GM10266 (cell line): ENCODE data around the gene HORMAD1.
"Not testable (repeated sequence)": the region's sequence is repeated elsewhere in the genome, so short reads cannot be mapped to it uniquely, and the experiment has no call there.

Experiments used
- DNase-seq: peaks from one replicate; pipeline ENCODE4 v3.0.0; 2012; ENCODE audit errors: extremely low spot score
- CTCF ChIP-seq: IDR thresholded peaks from 2 replicates; pipeline ENCODE4 v1.5.1; 2012; ENCODE audit warnings: mild to moderate bottlenecking, low read depth; ENCODE audit not compliant: control insufficient read depth, insufficient read depth; ENCODE audit errors: missing control alignments

Gene HORMAD1

GRCh38 chr1:150678988-150679387 is 41.7 kb downstream of the HORMAD1 start:
- TF ChIP-seq CTCF, result no peak
- no peak for DNase-seq

GRCh38 chr1:150674881-150675280 is 45.8 kb downstream of the HORMAD1 start:
- TF ChIP-seq CTCF, result no peak
- DNase-seq, result no peak

- no peak for TF ChIP-seq CTCF
- no peak for DNase-seq
These were observed 57.4 kb downstream of the HORMAD1 start for GRCh38 chr1:150663321-150663720.

- DNase-seq, result no peak
- TF ChIP-seq CTCF, result no peak
These were observed 57.9 kb downstream of the HORMAD1 start for GRCh38 chr1:150662811-150663210.

DNA sequence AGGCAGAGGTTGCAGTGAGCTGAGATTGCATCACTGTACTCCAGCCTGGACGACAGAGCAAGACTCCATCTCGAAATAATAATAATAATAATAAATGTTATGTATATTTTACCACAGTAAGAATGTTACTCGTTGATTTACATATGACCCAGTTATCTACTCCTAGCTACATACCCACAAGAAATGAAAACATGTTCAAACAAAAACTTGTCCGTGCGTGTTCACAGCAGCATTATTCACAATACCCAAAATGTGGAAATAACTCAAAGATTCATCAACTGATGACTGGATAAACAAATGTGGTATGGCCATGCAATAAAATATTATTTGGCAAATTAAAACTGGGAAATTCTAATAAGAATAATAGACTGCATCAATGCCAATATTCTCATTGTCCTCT is 59.5 kb downstream of the HORMAD1 start:
- TF ChIP-seq CTCF, result no peak
- no peak for DNase-seq

- no peak for DNase-seq
- TF ChIP-seq CTCF, result no peak
These were observed 60.1 kb downstream of the HORMAD1 start for GRCh38 chr1:150660584-150660983.

GRCh38 chr1:150657064-150657463 is 63.6 kb downstream of the HORMAD1 start:
- not testable (repeated sequence) for DNase-seq

DNA sequence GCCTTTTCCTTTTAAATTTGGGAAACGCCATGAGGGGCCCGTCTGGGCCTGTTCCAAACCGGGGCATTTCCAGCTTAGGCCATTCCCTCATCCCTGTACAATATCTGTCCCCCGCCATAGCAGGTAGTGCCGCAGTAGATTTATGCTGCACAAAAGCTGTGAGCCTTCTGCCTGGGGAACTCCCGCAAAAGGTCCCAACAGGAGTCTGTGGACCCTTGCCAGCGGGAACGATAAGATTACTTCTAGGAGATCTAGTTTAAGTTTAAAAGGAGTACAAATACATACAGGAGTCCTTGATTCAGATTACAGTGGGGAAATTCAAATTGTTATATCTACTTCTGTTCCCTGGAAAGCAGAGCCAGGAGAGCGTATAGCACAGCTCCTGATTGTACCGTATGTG is 66.1 kb downstream of the HORMAD1 start:
- DNase-seq, result not testable (repeated sequence)
